H1 (cell line): Measurements from ENCODE around the gene PHLDB3. TPM values are rescaled to one million over a fixed set of nuclear protein-coding genes. Genes with fewer than 3 reads are reported as not detected.

Source experiments
- CTCF ChIA-PET: fragments of 300-600 bp; sonication (Branson Sonifier 250); formaldehyde crosslinking; loops from one replicate; lab custom pipeline; 2021; ENCODE audit not compliant: partially characterized antibody; lab: Charles Lee
- POLR2A ChIA-PET: fragments of 300-600 bp; sonication (Branson Sonifier 250); formaldehyde crosslinking; loops from one replicate; lab custom pipeline; 2021; ENCODE audit warnings: inconsistent platforms; ENCODE audit not compliant: partially characterized antibody; lab: Charles Lee
- DNase-seq, 2 experiments: peaks; one replicate each; pipeline versions ENCODE4 v3.0.0 to v3.0.0-alpha.2; 2010 to 2022; ENCODE audit warnings: low spot score in 2 of 2, low read depth in 1 of 2, mixed read lengths in 1 of 2
- FAIRE-seq: peaks from 2 replicates; lab custom pipeline; 2011; peaks lifted over from hg19 to GRCh38; lab: Jason Lieb, UNC
- H2AFZ ChIP-seq: 2 replicates; pipeline ENCODE4 v1.8.1; 2012; ENCODE audit warnings: low read length, inconsistent platforms
- H2AK5ac ChIP-seq: 2 replicates; pipeline ENCODE4 v1.6.1; 2013; ENCODE audit warnings: low read depth, low read length
- H2BK120ac ChIP-seq: replicated peaks from 2 replicates; pipeline ENCODE3; 2013; ENCODE audit warnings: low read depth, low read length, inconsistent platforms
- H2BK12ac ChIP-seq: 2 replicates; pipeline ENCODE4 v1.6.1; 2013; ENCODE audit warnings: low read depth, low read length
- H2BK15ac ChIP-seq: 2 replicates; pipeline ENCODE4 v1.6.1; 2013; ENCODE audit warnings: low read length
- H2BK20ac ChIP-seq: 2 replicates; pipeline ENCODE4 v1.6.1; 2013; ENCODE audit warnings: low read length
- H2BK5ac ChIP-seq: 2 replicates; pipeline ENCODE4 v1.6.1; 2013; ENCODE audit warnings: low read depth, low read length
- H3K14ac ChIP-seq: 2 replicates; pipeline ENCODE4 v1.6.1; 2013; ENCODE audit warnings: inconsistent platforms; ENCODE audit not compliant: insufficient read length
- H3K18ac ChIP-seq: 2 replicates; pipeline ENCODE4 v1.6.1; 2013; ENCODE audit warnings: low read length; ENCODE audit errors: extremely low read depth
- H3K23ac ChIP-seq: 2 replicates; pipeline ENCODE4 v1.6.1; 2013; ENCODE audit warnings: inconsistent platforms; ENCODE audit not compliant: insufficient read length
- H3K23me2 ChIP-seq: 2 replicates; pipeline ENCODE4 v1.6.1; 2013; ENCODE audit warnings: low read depth, low read length
- H3K27ac ChIP-seq: 2 replicates; pipeline ENCODE4 v1.6.1; 2011; ENCODE audit warnings: low read depth, low read length, inconsistent platforms
- H3K27me3 ChIP-seq, 4 experiments: replicated peaks in 1 of 4; 1 replicate in 1 of 4; 2 replicates in 3 of 4; pipeline versions ENCODE4 v1.6.1 to v1.8.1; 2011 to 2013; ENCODE audit warnings: low read length in 3 of 4, mild to moderate bottlenecking in 3 of 4, inconsistent platforms in 2 of 4, mixed read lengths in 2 of 4, moderate library complexity in 1 of 4; ENCODE audit not compliant: control insufficient read depth in 3 of 4, insufficient read depth in 3 of 4; ENCODE audit errors: extremely low read depth in 1 of 4
- H3K36me3 ChIP-seq, 4 experiments: 2 replicates each; pipeline versions ENCODE4 v1.6.1 to v1.8.1; 2011 to 2013; ENCODE audit warnings: mild to moderate bottlenecking in 4 of 4, low read length in 3 of 4, moderate library complexity in 2 of 4, control low read depth in 1 of 4, inconsistent platforms in 1 of 4; ENCODE audit not compliant: insufficient read depth in 4 of 4, control insufficient read depth in 2 of 4
- H3K4ac ChIP-seq: replicated peaks from 2 replicates; pipeline ENCODE3; 2013; ENCODE audit warnings: low read length, low read depth, mixed read lengths, inconsistent platforms; ENCODE audit not compliant: insufficient read length
- H3K4me1 ChIP-seq, 4 experiments: replicated peaks in 1 of 4; 1 replicate in 1 of 4; 2 replicates in 3 of 4; pipeline versions ENCODE4 v1.6.1 to v1.8.1; 2011 to 2013; ENCODE audit warnings: low read length in 3 of 4, inconsistent platforms in 2 of 4, mixed read lengths in 1 of 4; ENCODE audit not compliant: insufficient read depth in 4 of 4, control insufficient read depth in 3 of 4
- H3K4me2 ChIP-seq, 2 experiments: 2 replicates each; pipeline versions ENCODE4 v1.6.1 to v1.8.1; 2011 to 2013; ENCODE audit warnings: low read depth in 2 of 2, low read length in 2 of 2, control low read depth in 1 of 2, inconsistent platforms in 1 of 2, mild to moderate bottlenecking in 1 of 2; ENCODE audit not compliant: insufficient read depth in 1 of 2
- H3K4me3 ChIP-seq, 4 experiments: fragments of 200-600, 300-600 bp in 1 of 4; sonication (generic), shearing (Covaris generic), sonication (Bioruptor Twin) in 1 of 4; 2 replicates each; pipeline versions ENCODE4 v1.5.1 to v1.8.1; 2011 to 2016; ENCODE audit warnings: low read length in 4 of 4, low read depth in 3 of 4, control low read depth in 2 of 4, inconsistent platforms in 2 of 4, mild to moderate bottlenecking in 2 of 4, mixed read lengths in 1 of 4, moderate library complexity in 1 of 4; ENCODE audit not compliant: insufficient read depth in 2 of 4; ENCODE audit errors: extremely low read depth in 1 of 4
- H3K56ac ChIP-seq: replicated peaks from 2 replicates; pipeline ENCODE3; 2013; ENCODE audit warnings: low read depth, mild to moderate bottlenecking, mixed read lengths, low read length, inconsistent platforms; ENCODE audit not compliant: insufficient read length
- H3K79me1 ChIP-seq: 2 replicates; pipeline ENCODE4 v1.6.1; 2013; ENCODE audit warnings: low read depth, low read length, control low read depth
- H3K79me2 ChIP-seq, 2 experiments: 2 replicates each; pipeline versions ENCODE4 v1.6.1 to v1.8.1; 2012 to 2013; ENCODE audit warnings: low read length in 2 of 2, mild to moderate bottlenecking in 2 of 2, inconsistent platforms in 1 of 2; ENCODE audit not compliant: insufficient read depth in 2 of 2, control insufficient read depth in 1 of 2
- H3K9ac ChIP-seq, 4 experiments: replicated peaks in 1 of 4; 1 replicate in 1 of 4; 2 replicates in 3 of 4; pipeline versions ENCODE4 v1.6.1 to v1.8.1; 2011 to 2013; ENCODE audit warnings: low read depth in 3 of 4, low read length in 3 of 4, control low read depth in 2 of 4, mild to moderate bottlenecking in 2 of 4, moderate library complexity in 2 of 4, inconsistent platforms in 1 of 4; ENCODE audit errors: extremely low read depth in 1 of 4
- H3K9me3 ChIP-seq, 2 experiments: 2 replicates each; pipeline versions ENCODE4 v1.6.1 to v1.8.1; 2012 to 2013; ENCODE audit warnings: mild to moderate bottlenecking in 2 of 2, moderate library complexity in 2 of 2, control low read depth in 1 of 2, inconsistent platforms in 1 of 2, low read depth in 1 of 2, low read length in 1 of 2, mixed read lengths in 1 of 2; ENCODE audit not compliant: insufficient read depth in 2 of 2
- H4K20me1 ChIP-seq, 2 experiments: replicated peaks in 1 of 2; 2 replicates each; pipeline versions ENCODE3 to v1.8.1; 2011 to 2013; ENCODE audit warnings: inconsistent platforms in 2 of 2, low read length in 2 of 2, mild to moderate bottlenecking in 1 of 2; ENCODE audit not compliant: insufficient read depth in 2 of 2, control insufficient read depth in 1 of 2
- H4K5ac ChIP-seq: 2 replicates; pipeline ENCODE4 v1.6.1; 2013; ENCODE audit warnings: low read length, low read depth, mixed read lengths, inconsistent platforms; ENCODE audit not compliant: insufficient read length
- H4K8ac ChIP-seq: 2 replicates; pipeline ENCODE4 v1.8.0; 2013; ENCODE audit warnings: mild to moderate bottlenecking, moderate library complexity, low read length, inconsistent platforms; ENCODE audit not compliant: insufficient read depth; ENCODE audit errors: extremely low read depth
- H4K91ac ChIP-seq: replicated peaks from 2 replicates; pipeline ENCODE3; 2013; ENCODE audit warnings: low read length, mixed read lengths, inconsistent platforms; ENCODE audit not compliant: insufficient read length
- BACH1 ChIP-seq: IDR thresholded peaks from 2 replicates; pipeline ENCODE4 v1.6.1; 2012; ENCODE audit warnings: low read length, improper control_type of control experiment
- CBX5 ChIP-seq: fragments of 300-800, 300-1000 bp; sonication (generic); IDR thresholded peaks from 2 replicates; pipeline ENCODE4 v1.7.1; 2016; ENCODE audit warnings: antibody characterized with exemption, low read length, low read depth
- CTBP2 ChIP-seq: IDR thresholded peaks from 2 replicates; pipeline ENCODE4 v1.7.0; 2011; ENCODE audit warnings: borderline replicate concordance, mild to moderate bottlenecking, moderate library complexity, mixed read lengths, low read length; ENCODE audit not compliant: insufficient read depth, insufficient read length
- EZH2 ChIP-seq: fragments of 200-600 bp; sonication (generic); IDR thresholded peaks from 2 replicates; pipeline ENCODE4 v1.7.1; 2012; ENCODE audit warnings: low read depth, mild to moderate bottlenecking, moderate library complexity, low read length, inconsistent platforms; ENCODE audit not compliant: severe bottlenecking
- POLR2AphosphoS5 ChIP-seq: IDR thresholded peaks from 2 replicates; pipeline ENCODE4 v1.6.1; 2011; ENCODE audit warnings: low read depth, low read length
- WGBS, 2 experiments: shearing (Covaris generic) in 1 of 2; methylation state at CpG; one replicate each; pipeline versions ENCODE4 v1.1.6 to v1.1.7; 2013 to 2015; ENCODE audit warnings: low lambda C conversion rate in 2 of 2, mixed read lengths in 2 of 2, inconsistent platforms in 1 of 2, low coverage in 1 of 2, missing lambda C conversion rate in 1 of 2; ENCODE audit not compliant: insufficient replicate concordance in 2 of 2, insufficient coverage in 1 of 2, insufficient read length in 1 of 2; ENCODE audit errors: extremely low coverage in 1 of 2, missing lambda C conversion rate in 1 of 2; 5-methylcytosine and 5-hydroxymethylcytosine counted together
- polyA plus RNA-seq, 7 experiments: library from polyadenylated mRNA; depleted of rRNA in 3 of 7; stranded (reverse) in 5 of 7; unstranded in 2 of 7; fragments of >200 nt in 5 of 7; fragments of 200-250 nt in 2 of 7; gene quantifications; 1 replicate in 5 of 7; 2 replicates in 1 of 7; 4 replicates in 1 of 7; pipeline versions ENCODE4 v1.2.1 to v1.2.3, GENCODE V29; 2011 to 2013; ENCODE audit warnings: missing spikeins in 2 of 7, mixed read lengths in 2 of 7
- total RNA-seq: library from RNA; stranded (reverse); fragmentation: NEBNext Ultra II Directional; extraction: Animal tissue kit (Norgen Biotek cat#: 25700); gene quantifications from 2 replicates; pipeline ENCODE4 v1.2.1, GENCODE V29; 2021

Gene PHLDB3
- total and polyA plus RNA-seq, 2 of the 8 experiments (the other 6 are each of a cell fraction or from before 2014, with no cell fraction given): 4.0 to 8.5 TPM

GRCh38 chr19:43481701-43482100, 22.8 kb downstream of the PHLDB3 start:
- 88% methylated on average over 4 of the region's 6 CpGs; no CpG with 5 or more reads in 1 of the 2 experiments for WGBS, 2 experiments
- TF ChIP-seq CBX5 (no peak), POLR2AphosphoS5 (no peak), BACH1 (no peak), EZH2 (no peak), CTBP2 (no peak)

More at GRCh38 chr19:43481701-43482100, 22.8 kb downstream of the PHLDB3 start:
- no peak overlapping the region for H3K18ac ChIP-seq
- H2BK5ac ChIP-seq: no peak overlapping the region
- no peak overlapping the region for H2BK12ac ChIP-seq
- H2AFZ ChIP-seq: no peak overlapping the region
- no peaks in the 10 kb centered on the region for H3K36me3 ChIP-seq
- no peak overlapping the region for H3K56ac ChIP-seq
- no peak overlapping the region for H2BK120ac ChIP-seq
- no peaks in the 10 kb centered on the region for H3K23me2 ChIP-seq
- H3K9ac ChIP-seq: no peak overlapping the region
- no peak overlapping the region for H3K23ac ChIP-seq
- H4K20me1 ChIP-seq: no peaks in the 10 kb centered on the region
- no peaks in the 10 kb centered on the region for H3K27me3 ChIP-seq
- H3K79me1 ChIP-seq: no peaks in the 10 kb centered on the region
- no peak overlapping the region for H4K8ac ChIP-seq
- H3K4me2 ChIP-seq: no peak overlapping the region
- H2BK15ac ChIP-seq: no peak overlapping the region
- H4K5ac ChIP-seq: no peak overlapping the region
- H3K4me3 ChIP-seq: no peak overlapping the region
- no peaks in the 10 kb centered on the region for H3K4me1 ChIP-seq
- H3K9me3 ChIP-seq: no peaks in the 10 kb centered on the region
- ChIA-PET CTCF (interaction anchor here (1.1 to 2.6 kb wide), 2 partner anchors 35 to 38 kb away, joined by 3 to 9 read pairs; no protein-coding TSS in a partner anchor), POLR2A (interaction anchor here (1.1 kb wide), 1 partner anchor 14 kb away, joined by 3 read pairs; no protein-coding TSS in a partner anchor)
- H4K91ac ChIP-seq: no peak overlapping the region
- H3K14ac ChIP-seq: no peak overlapping the region
- FAIRE-seq: no peak
- H2AK5ac ChIP-seq: no peak overlapping the region
- no peak overlapping the region for H3K4ac ChIP-seq
- H2BK20ac ChIP-seq: no peak overlapping the region
- H3K27ac ChIP-seq: no peak overlapping the region
- no peaks in the 10 kb centered on the region for H3K79me2 ChIP-seq
- DNase-seq: no peak
